Measurements from ENCODE around the gene MMP23B.
"Not testable (repeated sequence)": the region's sequence is repeated elsewhere in the genome, so short reads cannot be mapped to it uniquely, and the experiment has no call there.

MMP23B gene

GRCh38 chr1:1631782-1632420 is at the start of gene MMP23B:
MMP23B (plus strand) TSS chr1:1632173; CDS start chr1:1632219, 46 bp downstream.
- no peak for DNase-seq (ENCODE audit: low read depth)
- peak within 1 kb of the TSS; percentile 7 for H3K4me3 ChIP-seq (ENCODE audit: low read depth, low read length)

GRCh38 chr1:1582585-1583346 is 49.2 kb upstream of the MMP23B start:
- no peak for DNase-seq (ENCODE audit: low read depth)
- no peak overlapping the region for H3K4me3 ChIP-seq (ENCODE audit: low read depth, low read length)

GRCh38 chr1:1583347-1584010 is 48.5 kb upstream of the MMP23B start:
- no peak overlapping the region for H3K4me3 ChIP-seq (ENCODE audit: low read depth, low read length)
- DNase-seq (ENCODE audit: low read depth): no peak

- DNase-seq (ENCODE audit: low read depth): no peak
- H3K4me3 ChIP-seq (ENCODE audit: low read depth, low read length): no peak overlapping the region
These were observed 40.5 kb upstream of the MMP23B start for GRCh38 chr1:1591452-1591851.

GRCh38 chr1:1593834-1594601 is 38.0 kb upstream of the MMP23B start:
- no peak overlapping the region for H3K4me3 ChIP-seq (ENCODE audit: low read depth, low read length)
- no peak for DNase-seq (ENCODE audit: low read depth)

GRCh38 chr1:1594602-1595260 is 37.2 kb upstream of the MMP23B start:
- no peak for DNase-seq (ENCODE audit: low read depth)

GRCh38 chr1:1595341-1595740 is 36.6 kb upstream of the MMP23B start:
- not testable (repeated sequence) for DNase-seq (ENCODE audit: low read depth); H3K4me3 ChIP-seq (ENCODE audit: low read depth, low read length)

More at GRCh38 chr1:1594602-1595260, 37.2 kb upstream of the MMP23B start:
- H3K4me3 ChIP-seq (ENCODE audit: low read depth, low read length): no peak overlapping the region

- no peak overlapping the region for H3K4me3 ChIP-seq (ENCODE audit: low read depth, low read length)
- no peak for DNase-seq (ENCODE audit: low read depth)
These were observed 35.3 kb upstream of the MMP23B start for GRCh38 chr1:1596493-1597274.

GRCh38 chr1:1597275-1597930 is 34.6 kb upstream of the MMP23B start:
- H3K4me3 ChIP-seq (ENCODE audit: low read depth, low read length): no peak overlapping the region
- DNase-seq (ENCODE audit: low read depth): no peak

GRCh38 chr1:1598051-1598719 is 33.8 kb upstream of the MMP23B start:
- no peak for DNase-seq (ENCODE audit: low read depth)
- H3K4me3 ChIP-seq (ENCODE audit: low read depth, low read length): no peak overlapping the region

- H3K4me3 ChIP-seq (ENCODE audit: low read depth, low read length): no peak overlapping the region
- no peak for DNase-seq (ENCODE audit: low read depth)
These were observed 33.3 kb upstream of the MMP23B start for GRCh38 chr1:1598720-1599029.

- H3K4me3 ChIP-seq (ENCODE audit: low read depth, low read length): peak overlapping the region; percentile 34
- DNase-seq (ENCODE audit: low read depth): no peak
These were observed 32.7 kb upstream of the MMP23B start for GRCh38 chr1:1599030-1599934.

GRCh38 chr1:1599935-1600860 is 31.8 kb upstream of the MMP23B start, which contains the start of gene FNDC10:
FNDC10 (minus strand) TSS chr1:1600135; CDS start chr1:1600015, 120 bp downstream.
- DNase-seq (ENCODE audit: low read depth): no peak
- peak within 1 kb of the TSS; percentile 52 for H3K4me3 ChIP-seq (ENCODE audit: low read depth, low read length)

- DNase-seq (ENCODE audit: low read depth): no peak
- H3K4me3 ChIP-seq (ENCODE audit: low read depth, low read length): peak overlapping the region; percentile 52
These were observed 31.0 kb upstream of the MMP23B start for GRCh38 chr1:1600861-1601563.
